GM12892 (cell line): ENCODE results near the gene CHCHD4.

Experiments used
- DNase-seq: peaks from one replicate; pipeline ENCODE4 v3.0.0; 2011; ENCODE audit not compliant: insufficient read length
- FAIRE-seq: peaks from 2 replicates; lab custom pipeline; 2011; peaks lifted over from hg19 to GRCh38; lab: Jason Lieb, UNC
- POLR2A ChIP-seq: IDR thresholded peaks from 2 replicates; pipeline ENCODE4 v1.6.1; 2011; ENCODE audit warnings: low read depth, low read length, control low read depth
- POLR2AphosphoS5 ChIP-seq: IDR thresholded peaks from 2 replicates; pipeline ENCODE4 v1.6.1; 2011; ENCODE audit warnings: low read depth, low read length, control low read depth
- TAF1 ChIP-seq: IDR thresholded peaks from 2 replicates; pipeline ENCODE4 v1.6.1; 2011; ENCODE audit warnings: low read depth, mild to moderate bottlenecking, control low read depth, low read length, borderline replicate concordance

CHCHD4 gene

DNA sequence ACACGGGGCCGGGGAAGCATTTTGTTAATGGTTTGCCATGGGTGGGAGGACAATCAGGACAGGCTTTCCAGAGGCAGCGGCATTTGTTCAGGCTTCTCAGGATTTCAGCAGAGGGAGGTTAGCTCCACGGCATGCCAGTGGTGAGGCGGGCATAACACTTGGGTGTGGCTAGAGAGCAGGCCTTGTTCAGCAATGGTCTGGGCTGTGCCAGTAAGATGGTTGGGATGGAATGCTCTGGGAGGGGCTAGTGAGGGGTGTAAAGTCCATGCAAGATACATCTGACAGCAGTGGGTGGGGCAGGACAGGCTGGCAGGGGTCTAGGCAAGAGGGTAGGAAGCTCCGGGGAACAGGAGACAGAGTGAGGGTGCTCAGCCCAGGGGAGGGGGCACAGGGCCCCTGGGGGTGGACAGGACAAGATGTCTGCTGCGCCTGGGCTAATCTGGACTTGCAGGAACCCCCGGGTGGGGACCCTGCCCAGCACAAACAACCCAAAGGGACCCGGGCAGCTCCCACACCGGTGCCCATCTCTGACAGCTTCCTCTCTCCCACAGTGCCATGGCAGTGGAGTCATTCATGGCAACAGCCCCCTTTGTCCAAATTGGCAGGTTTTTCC lies 8.6 kb upstream of the CHCHD4 start:
- FAIRE-seq (no peak), DNase-seq (no peak)
- no peak for TF ChIP-seq TAF1
- TF ChIP-seq POLR2AphosphoS5, result no peak
- TF ChIP-seq POLR2A, result no peak

DNA sequence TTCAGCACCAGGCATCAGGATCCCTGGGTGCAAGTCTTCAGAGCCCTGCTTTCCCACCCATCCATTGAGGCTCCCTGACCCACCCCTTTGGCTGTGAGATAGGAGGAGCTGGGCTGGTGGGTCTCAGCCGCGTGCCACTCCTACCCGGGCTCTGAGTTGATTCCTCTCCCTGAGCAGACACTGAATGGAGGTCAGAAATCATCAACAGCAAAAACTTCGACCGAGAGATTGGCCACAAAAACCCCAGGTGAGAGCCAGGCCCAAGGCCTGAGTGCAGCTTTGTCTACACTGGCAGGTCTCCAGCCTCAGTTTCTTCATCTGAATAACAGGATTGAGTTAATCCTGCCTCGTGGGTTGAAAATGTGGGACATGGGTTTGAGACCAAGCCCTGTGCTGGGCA lies 8.0 kb upstream of the CHCHD4 start:
- DNase-seq (no peak), FAIRE-seq (no peak)
- TF ChIP-seq TAF1 (no peak), POLR2A (no peak), POLR2AphosphoS5 (no peak)

DNA sequence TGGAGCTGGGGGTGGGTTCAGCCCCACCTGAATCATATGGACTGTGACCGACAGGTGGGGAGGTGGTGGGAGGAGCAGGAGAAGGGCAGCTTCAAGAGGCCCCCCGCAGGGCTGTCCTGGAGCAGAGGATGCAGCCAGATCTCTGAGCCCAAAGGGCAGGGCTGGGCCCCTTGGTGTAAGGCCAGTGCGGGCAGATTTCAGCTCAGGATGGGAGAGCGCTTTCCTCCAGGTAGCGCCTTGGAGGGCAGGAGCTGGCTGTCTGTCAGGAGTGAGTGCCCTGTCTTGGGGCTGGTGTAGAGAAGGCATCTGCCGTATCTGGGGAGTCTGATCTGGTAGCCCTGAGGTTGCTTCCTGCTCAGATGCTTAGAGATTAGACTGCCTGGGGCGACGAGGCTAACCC lies 7.5 kb upstream of the CHCHD4 start:
- no peak for FAIRE-seq
- TF ChIP-seq POLR2AphosphoS5 (no peak), POLR2A (no peak), TAF1 (no peak)

DNA sequence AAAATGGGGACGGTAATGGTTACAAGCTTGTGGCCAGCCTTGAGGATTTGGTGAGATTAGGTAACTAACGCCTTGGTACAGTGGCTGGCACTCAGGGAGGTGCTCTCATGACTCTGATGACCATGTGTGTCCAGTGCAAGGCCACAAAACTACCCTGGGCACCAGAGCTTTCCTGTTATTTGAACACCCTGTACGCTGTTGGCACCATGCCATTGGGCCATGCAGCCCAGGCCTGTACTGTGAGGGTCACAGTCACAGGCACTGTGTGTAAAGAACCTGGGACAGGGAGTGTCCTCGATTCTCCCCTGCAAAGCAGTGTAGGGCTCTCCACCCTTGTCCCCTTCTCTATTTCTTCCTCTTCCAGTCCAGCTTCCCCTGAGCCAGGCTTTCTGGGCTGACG lies 6.5 kb upstream of the CHCHD4 start:
- no peak for DNase-seq

More for the DNA sequence above, 7.5 kb upstream of the CHCHD4 start:
- no peak for DNase-seq

DNA sequence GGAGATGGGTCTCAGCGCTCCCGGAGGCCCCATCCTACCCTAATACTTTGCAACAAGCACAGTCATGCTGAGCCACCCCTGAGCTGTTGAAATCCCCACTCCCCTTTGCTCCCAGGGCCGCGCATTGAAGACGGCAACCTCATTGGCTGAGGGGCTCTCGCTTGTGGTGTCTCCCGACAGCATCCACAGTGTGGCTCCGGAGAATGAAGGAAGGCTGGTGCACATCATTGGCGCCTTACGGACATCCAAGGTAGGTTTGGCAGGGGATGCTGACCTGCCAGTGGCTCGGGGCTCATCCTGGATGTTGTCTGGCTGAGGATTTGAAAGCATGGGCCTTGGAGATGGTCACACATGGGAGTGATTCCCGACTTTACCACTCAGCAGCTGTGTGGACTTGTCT lies 6.0 kb upstream of the CHCHD4 start:
- FAIRE-seq (no peak), DNase-seq (no peak)
- TF ChIP-seq POLR2A, result no peak
- TF ChIP-seq TAF1, result no peak
- no peak for TF ChIP-seq POLR2AphosphoS5

More for the DNA sequence above, 6.5 kb upstream of the CHCHD4 start:
- FAIRE-seq, result no peak
- no peak for TF ChIP-seq POLR2AphosphoS5
- no peak for TF ChIP-seq POLR2A
- no peak for TF ChIP-seq TAF1

DNA sequence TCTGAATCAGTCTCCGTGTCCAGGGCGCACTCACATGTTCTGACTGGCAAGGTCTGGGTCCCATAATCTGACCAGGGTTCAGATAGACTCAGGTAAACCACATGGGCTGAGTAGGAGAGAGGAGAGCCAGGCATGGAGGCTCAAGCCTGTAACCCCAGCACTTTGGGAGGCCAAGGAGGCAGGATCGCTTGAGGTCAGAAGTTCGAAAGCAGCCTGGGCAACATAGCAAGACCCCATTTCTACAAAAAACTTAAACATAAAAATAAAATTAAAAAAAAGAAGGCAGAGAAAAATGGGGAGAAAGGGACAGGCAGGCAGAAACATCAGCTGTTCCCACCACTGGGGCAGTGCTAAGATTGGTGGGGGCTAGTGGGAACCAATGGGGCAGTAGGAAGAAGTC lies 5.6 kb upstream of the CHCHD4 start:
- TF ChIP-seq POLR2AphosphoS5, result no peak
- TF ChIP-seq POLR2A, result no peak
- no peak for TF ChIP-seq TAF1
- FAIRE-seq (no peak), DNase-seq (no peak)

DNA sequence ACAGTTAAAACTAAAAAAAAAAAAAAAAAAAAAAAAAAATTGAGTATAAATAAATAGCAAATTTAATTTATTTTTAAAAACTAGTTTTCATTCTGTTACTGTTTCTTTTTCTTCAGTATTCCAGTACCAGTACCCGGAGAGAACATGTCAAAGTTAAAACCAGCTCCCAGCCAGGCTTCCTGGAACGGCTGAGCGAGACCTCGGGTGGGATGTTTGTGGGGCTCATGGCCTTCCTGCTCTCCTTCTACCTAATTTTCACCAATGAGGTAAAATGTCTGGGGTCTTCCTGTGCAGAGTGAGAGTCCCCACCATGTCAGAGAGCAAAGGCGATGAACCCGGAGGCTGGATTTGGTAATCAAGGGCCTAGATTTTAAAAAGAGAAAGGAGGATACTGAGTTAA lies 4.6 kb upstream of the CHCHD4 start:
- FAIRE-seq (no peak), DNase-seq (no peak)

DNA sequence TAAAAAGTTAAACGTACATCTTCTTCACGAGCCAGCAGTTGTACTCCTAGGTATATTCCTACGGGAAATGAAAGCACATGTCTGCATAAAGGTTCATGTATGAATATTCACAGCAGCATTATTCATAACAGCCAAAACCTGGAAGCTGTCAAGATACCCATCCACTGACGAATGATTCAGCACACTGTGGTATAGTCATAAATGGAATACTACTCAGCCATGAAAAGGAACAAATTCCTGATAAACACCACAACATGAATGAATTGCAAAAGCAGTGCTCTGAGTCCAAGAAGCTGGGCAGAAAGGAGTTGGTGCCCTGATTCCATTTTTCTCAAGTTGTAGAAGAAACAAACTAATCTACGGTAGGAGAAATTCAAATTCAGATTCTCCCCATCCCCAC lies 4.1 kb upstream of the CHCHD4 start:
- no peak for DNase-seq
- no peak for FAIRE-seq
- TF ChIP-seq TAF1, result no peak
- TF ChIP-seq POLR2A, result no peak
- no peak for TF ChIP-seq POLR2AphosphoS5

More for the DNA sequence above, 4.6 kb upstream of the CHCHD4 start:
- TF ChIP-seq POLR2AphosphoS5 (no peak), TAF1 (no peak), POLR2A (no peak)

DNA sequence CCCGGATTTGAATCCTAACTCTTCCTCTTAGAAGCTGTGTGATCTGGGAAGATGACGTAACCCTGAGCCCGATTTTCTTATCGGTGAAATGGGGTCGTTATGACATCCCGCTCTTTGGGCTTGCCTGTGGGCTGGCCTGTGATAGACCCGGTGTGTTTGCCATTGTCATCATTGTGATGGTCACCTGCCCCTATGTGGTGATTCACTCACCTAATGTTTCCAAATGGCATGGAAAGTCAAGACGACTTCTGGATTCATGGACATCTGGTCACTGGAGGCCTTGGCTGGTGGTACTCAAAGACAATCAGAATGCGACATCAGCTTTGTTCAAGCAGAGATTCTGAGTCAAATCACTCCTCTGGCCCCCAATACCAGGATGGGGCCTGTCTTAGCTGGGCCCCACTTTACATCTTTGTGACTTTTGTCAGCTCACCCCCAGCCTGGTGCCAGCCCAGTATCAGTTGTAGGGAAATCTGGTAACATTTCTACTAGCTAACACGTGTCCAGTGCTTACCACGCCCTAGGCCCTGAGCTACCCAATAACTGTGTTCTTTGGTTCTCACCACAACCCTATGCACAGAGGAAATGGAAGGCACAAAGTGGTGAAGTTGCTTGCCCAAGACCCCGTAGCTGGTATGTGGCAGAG lies 3.0 kb upstream of the CHCHD4 start:
- FAIRE-seq (no peak), DNase-seq (no peak)
- no peak for TF ChIP-seq POLR2AphosphoS5
- no peak for TF ChIP-seq TAF1
- TF ChIP-seq POLR2A, result no peak

DNA sequence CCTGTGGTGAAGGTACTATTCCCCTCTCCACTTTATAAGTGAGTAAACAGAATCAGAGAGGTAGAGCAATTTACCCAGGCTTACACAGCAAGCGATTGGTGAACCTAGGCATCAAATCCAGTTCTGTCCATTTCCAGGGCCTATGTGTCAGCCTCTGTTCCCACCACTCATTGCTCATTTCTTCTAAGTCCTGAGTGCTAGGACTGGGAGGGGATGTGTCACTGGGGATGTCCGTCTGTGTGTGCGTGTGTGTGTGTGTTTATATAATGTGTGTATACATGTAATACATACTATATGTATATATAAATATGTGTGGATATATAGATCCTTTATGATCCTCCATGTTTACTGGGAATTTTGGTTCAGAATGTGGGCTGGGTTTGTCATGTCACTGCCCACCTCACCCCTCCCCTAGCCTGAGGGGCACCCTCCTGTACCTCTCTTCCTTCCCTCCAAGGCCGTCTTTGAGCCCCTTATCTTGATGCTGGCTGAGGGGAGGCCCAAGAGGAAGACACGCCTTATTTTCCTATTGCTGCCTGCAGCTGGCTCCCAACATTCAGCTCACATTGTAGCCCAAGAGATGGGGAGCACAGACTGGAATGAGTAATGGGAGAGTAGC lies 2.3 kb upstream of the CHCHD4 start:
- DNase-seq (no peak), FAIRE-seq (no peak)
- no peak for TF ChIP-seq POLR2AphosphoS5
- no peak for TF ChIP-seq POLR2A
- no peak for TF ChIP-seq TAF1

DNA sequence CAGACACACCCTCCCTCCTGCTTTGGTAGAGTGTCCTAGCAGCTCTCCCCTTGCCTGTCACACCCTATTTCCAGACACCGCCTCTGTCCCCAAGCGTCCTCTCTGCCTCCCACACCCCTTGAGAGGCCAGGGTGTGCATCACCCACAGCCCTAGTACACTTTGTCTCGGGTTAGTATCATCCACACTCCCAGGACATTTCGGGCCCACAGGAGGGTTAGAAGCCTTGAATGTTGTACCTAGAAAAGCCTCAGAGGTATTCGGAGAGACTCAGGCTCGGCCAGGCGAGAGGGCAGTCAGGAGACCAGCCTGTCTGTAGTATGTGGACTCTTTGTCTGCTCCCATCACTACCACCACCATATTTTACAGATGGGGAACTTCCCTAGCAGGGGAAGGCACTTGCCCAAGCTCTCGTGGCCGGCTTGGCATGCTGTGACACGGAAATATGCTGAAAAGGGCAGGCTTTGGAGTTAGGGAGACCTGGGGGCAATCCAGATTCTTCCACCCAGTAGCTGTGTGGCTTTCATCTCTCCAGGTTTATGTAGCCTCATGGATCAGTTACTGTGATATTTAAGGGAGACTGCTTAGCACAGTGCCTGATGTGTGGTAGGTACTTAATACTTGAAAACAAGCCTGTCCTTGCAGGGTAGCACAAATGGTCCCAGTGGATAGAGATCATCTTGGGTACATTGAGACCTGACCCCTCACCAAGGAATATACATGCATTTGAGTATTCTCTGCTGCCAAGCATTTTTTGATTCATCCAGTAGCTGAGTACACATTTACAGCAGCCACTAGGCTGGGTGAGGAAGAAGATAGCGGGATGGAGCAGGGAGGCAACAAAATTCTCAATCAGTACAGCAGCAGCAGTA lies 1.6 kb upstream of the CHCHD4 start:
- DNase-seq (no peak), FAIRE-seq (no peak)
- TF ChIP-seq TAF1 (no peak), POLR2A (no peak), POLR2AphosphoS5 (no peak)
